Neural progenitor cell (in vitro differentiated cells): Measurements from ENCODE around the gene TNK2.
"Not testable (repeated sequence)": the region's sequence is repeated elsewhere in the genome, so short reads cannot be mapped to it uniquely, and the experiment has no call there.

Source experiments
- CTCF ChIP-seq: fragments of 200-600 bp; sonication (generic); IDR thresholded peaks from 2 replicates; pipeline ENCODE4 v1.5.1; 2017; ENCODE audit warnings: antibody characterized with exemption, mild to moderate bottlenecking
- EZH2 ChIP-seq: fragments of 200-600 bp; sonication (generic); IDR thresholded peaks from 2 replicates; pipeline ENCODE4 v1.6.1; 2017; ENCODE audit warnings: antibody characterized with exemption, mild to moderate bottlenecking, moderate library complexity
- EZH2phosphoT487 ChIP-seq: fragments of 200-600 bp; sonication (generic); IDR thresholded peaks from 2 replicates; pipeline ENCODE4 v1.6.1; 2017; ENCODE audit warnings: antibody characterized with exemption

GRCh38 chr3:195939526-195940470 is 31.4 kb upstream of the TNK2 start:
- not testable (repeated sequence) for TF ChIP-seq CTCF, EZH2, EZH2phosphoT487
